ENCODE results near the gene SOHLH1. TPM values are rescaled to one million over a fixed set of nuclear protein-coding genes. Genes with fewer than 3 reads are reported as not detected.
"Not testable (repeated sequence)": the region's sequence is repeated elsewhere in the genome, so short reads cannot be mapped to it uniquely, and the experiment has no call there.

SOHLH1 gene
- total and polyA plus RNA-seq, 4 donors, result 0.43 to 1.0 (median 0.74) TPM

DNA sequence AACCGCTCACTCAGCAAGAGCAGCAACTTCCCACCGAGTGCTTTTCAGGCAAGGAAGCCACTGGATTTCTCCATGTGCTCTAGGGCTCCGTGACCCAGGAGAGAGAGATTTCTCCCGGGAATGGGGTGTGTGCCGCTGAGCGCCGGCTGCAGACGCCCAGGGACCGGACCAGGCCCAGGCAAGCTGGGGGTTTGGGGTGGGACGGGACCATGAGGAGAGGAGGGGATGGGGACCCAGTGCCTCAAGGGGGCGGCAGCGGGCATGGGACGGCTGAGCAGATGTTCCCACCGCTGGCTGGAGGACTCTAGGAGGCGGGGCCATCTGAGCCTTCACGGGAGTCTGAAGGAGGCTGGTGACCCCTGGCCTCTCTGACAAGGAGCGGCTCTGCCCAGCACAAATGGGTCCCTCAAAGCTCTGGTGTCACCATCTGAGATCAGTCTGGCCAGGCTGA, 27.7 kb downstream of the SOHLH1 start:
- H3K36me3 ChIP-seq (ENCODE audit: control insufficient read depth, insufficient read depth, low read length), result no peaks in the 10 kb centered on the region
- DNase-seq (ENCODE audit: low read depth in 4 of 6, low spot score in 6 of 6), result no peak
- 53% methylated on average over 17 of the region's 17 CpGs for WGBS (ENCODE audit: insufficient coverage)

DNA sequence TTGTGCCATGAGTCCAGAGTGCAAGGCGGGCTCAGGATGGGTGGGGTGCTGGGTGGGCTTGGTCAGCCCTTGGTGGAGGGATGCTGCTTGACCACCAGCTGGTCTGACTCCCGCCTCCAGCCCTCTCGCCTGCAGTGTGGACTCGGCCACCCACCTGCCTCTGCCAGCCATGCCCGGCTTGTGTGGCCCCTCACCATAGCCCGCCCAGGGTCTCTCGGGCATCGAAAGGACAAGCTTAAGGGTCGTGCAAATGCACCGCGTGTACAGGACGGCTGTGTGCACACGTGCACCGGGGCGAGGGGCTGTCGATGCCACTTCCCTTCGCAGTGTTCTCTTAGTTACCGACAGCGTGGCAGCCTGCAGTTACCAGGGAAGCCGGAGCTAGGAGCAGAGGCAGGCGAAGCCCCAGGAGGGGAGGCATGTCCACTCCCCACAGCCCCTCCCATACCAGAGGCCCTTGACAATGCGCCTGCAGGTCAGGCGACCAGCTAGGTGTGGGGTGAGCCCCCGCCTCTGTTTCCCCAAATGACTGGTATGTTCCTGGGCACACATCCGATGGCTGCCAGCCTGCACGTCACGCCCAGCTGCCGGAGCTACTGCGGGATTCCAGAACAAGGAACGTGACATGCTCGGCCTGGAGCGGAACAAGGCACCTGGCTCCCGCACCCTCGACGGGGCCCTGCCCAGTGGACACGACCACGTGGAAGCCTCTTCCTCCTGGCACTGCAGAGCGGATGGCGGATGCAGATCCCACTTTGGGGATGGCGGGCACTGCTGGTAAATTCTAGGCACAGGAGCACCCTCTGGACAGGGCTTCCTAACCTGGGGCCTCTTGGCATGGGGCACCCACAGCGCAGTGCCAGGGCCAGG, 28.3 kb downstream of the SOHLH1 start:
- no peaks in the 10 kb centered on the region for H3K36me3 ChIP-seq (ENCODE audit: control insufficient read depth, insufficient read depth, low read length)
- H3K4me3 ChIP-seq (ENCODE audit: low read depth, low read length), result no peak overlapping the region
- H3K27ac ChIP-seq (ENCODE audit: low read depth, low read length), result no peak overlapping the region
- H3K4me1 ChIP-seq (ENCODE audit: control insufficient read depth, insufficient read depth, low read length), result peaks cover 7% of the 10 kb centered on the region
- H3K27me3 ChIP-seq (ENCODE audit: control insufficient read depth, insufficient read depth, low read length), result no peaks in the 10 kb centered on the region
- no peaks in the 10 kb centered on the region for H3K9me3 ChIP-seq (ENCODE audit: control insufficient read depth, insufficient read depth, low read length)
- 86% methylated on average over 41 of the region's 41 CpGs for WGBS (ENCODE audit: insufficient coverage)
- DNase-seq (ENCODE audit: low read depth in 4 of 6, low spot score in 6 of 6), result no peak

More for the DNA sequence above, 27.7 kb downstream of the SOHLH1 start:
- no peaks in the 10 kb centered on the region for H3K9me3 ChIP-seq (ENCODE audit: control insufficient read depth, insufficient read depth, low read length)
- no peak overlapping the region for H3K27ac ChIP-seq (ENCODE audit: low read depth, low read length)
- no peak overlapping the region for H3K4me3 ChIP-seq (ENCODE audit: low read depth, low read length)
- H3K27me3 ChIP-seq (ENCODE audit: control insufficient read depth, insufficient read depth, low read length), result no peaks in the 10 kb centered on the region
- H3K4me1 ChIP-seq (ENCODE audit: control insufficient read depth, insufficient read depth, low read length), result peaks cover 7% of the 10 kb centered on the region

DNA sequence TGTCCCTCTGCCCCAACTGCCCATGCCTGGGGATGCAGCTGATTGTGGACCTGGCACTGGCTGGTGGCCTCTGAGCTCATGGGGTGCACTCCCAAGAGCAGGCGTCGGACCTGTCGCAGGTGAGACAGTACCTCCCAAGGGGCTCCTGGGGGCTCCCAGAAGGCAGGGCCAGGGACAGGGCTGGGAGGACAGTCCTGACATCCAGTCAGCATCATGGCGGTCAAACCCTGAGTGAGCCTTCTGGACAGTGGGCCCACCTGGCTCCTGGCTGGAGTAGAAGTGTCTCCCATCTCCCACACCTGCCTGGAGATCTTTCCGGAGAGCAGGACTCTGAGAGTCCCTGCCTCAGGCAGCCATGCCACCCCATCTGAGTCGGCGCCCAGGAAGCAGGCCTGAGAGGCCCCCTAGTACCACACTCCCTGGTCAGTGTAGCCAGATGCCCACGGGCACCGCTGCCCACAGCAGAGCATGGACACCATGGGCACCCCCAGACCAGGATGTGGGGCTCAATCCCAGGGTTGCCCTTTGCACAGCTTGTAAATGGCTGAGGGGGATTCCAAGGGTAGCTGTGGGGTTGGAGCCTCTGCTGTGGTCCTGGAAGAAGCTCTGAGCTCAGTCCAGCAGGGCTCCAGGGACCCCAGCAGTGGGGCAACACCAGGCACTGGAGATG, 29.5 kb downstream of the SOHLH1 start:
- no peak overlapping the region for H3K4me3 ChIP-seq (ENCODE audit: low read depth, low read length)
- H3K36me3 ChIP-seq (ENCODE audit: control insufficient read depth, insufficient read depth, low read length), result no peaks in the 10 kb centered on the region
- H3K4me1 ChIP-seq (ENCODE audit: control insufficient read depth, insufficient read depth, low read length), result peaks cover 7% of the 10 kb centered on the region
- no peaks in the 10 kb centered on the region for H3K27me3 ChIP-seq (ENCODE audit: control insufficient read depth, insufficient read depth, low read length)
- H3K9me3 ChIP-seq (ENCODE audit: control insufficient read depth, insufficient read depth, low read length), result no peaks in the 10 kb centered on the region
- H3K27ac ChIP-seq (ENCODE audit: low read depth, low read length), result no peak overlapping the region
- WGBS (ENCODE audit: insufficient coverage), result 97% methylated on average over 7 of the region's 9 CpGs
- DNase-seq (ENCODE audit: low read depth in 4 of 6, low spot score in 6 of 6), result no peak

DNA sequence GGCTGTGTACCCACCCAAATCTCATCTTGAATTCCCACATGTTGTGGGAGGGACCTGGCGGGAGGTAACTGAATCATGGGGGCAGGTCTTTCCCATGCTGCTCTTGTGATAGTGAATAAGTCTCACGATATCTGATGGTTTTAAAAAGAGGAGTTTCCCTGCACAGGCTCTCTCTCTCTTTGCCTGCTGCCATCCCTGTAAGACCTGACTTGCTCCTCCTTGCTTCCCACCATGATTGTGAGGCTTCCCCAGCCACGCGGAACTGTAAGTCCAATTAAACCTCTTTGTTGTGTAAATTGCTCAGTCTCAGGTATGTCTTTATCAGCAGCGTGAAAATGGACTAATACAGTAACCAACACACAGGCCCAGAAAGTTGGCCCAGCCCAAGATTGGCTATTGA, 30.3 kb downstream of the SOHLH1 start:
- H3K4me3 ChIP-seq (ENCODE audit: low read depth, low read length); H3K27ac ChIP-seq (ENCODE audit: low read depth, low read length); H3K36me3 ChIP-seq (ENCODE audit: control insufficient read depth, insufficient read depth, low read length); H3K9me3 ChIP-seq (ENCODE audit: control insufficient read depth, insufficient read depth, low read length); DNase-seq (ENCODE audit: low read depth in 4 of 6, low spot score in 6 of 6); H3K4me1 ChIP-seq (ENCODE audit: control insufficient read depth, insufficient read depth, low read length); H3K27me3 ChIP-seq (ENCODE audit: control insufficient read depth, insufficient read depth, low read length): not testable (repeated sequence)
- no CpG with 5 or more reads among the region's 5 CpGs for WGBS (ENCODE audit: insufficient coverage)

DNA sequence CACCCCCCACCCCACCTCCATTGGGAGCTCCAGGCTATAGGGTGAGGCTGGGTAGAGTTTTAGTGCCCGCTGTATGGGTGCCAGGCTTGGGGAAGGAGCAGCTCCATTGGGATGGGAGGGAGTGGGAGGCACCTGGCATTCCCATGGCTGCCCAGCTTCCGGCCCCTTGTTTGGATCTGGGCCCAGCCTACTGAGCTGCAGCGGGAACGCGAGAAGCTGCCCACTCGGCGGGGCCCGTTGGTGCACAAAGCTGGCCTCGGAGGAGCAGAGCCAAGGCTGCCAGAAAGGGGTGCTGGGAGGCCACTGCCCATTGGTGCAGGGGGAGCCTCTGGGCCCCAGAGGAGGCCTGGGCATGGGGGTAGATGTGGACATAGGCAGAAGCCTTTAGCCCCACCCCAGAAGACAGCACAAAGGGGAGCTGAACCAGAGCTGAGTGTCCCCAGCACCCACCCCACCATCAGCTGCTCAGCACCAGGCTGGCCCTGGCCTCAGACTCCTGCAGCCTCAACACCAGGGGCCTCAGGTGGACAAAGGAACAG, 31.7 kb downstream of the SOHLH1 start:
- 61% methylated on average over 9 of the region's 9 CpGs for WGBS (ENCODE audit: insufficient coverage)
- no peaks in the 10 kb centered on the region for H3K27me3 ChIP-seq (ENCODE audit: control insufficient read depth, insufficient read depth, low read length)
- H3K4me1 ChIP-seq (ENCODE audit: control insufficient read depth, insufficient read depth, low read length), result peaks cover 15% of the 10 kb centered on the region
- DNase-seq (ENCODE audit: low read depth in 4 of 6, low spot score in 6 of 6), result peak in 2 of 6 donors; percentile 5 to 46
- no peaks in the 10 kb centered on the region for H3K36me3 ChIP-seq (ENCODE audit: control insufficient read depth, insufficient read depth, low read length)
- no peak overlapping the region for H3K27ac ChIP-seq (ENCODE audit: low read depth, low read length)
- H3K9me3 ChIP-seq (ENCODE audit: control insufficient read depth, insufficient read depth, low read length), result no peaks in the 10 kb centered on the region
- no peak overlapping the region for H3K4me3 ChIP-seq (ENCODE audit: low read depth, low read length)

DNA sequence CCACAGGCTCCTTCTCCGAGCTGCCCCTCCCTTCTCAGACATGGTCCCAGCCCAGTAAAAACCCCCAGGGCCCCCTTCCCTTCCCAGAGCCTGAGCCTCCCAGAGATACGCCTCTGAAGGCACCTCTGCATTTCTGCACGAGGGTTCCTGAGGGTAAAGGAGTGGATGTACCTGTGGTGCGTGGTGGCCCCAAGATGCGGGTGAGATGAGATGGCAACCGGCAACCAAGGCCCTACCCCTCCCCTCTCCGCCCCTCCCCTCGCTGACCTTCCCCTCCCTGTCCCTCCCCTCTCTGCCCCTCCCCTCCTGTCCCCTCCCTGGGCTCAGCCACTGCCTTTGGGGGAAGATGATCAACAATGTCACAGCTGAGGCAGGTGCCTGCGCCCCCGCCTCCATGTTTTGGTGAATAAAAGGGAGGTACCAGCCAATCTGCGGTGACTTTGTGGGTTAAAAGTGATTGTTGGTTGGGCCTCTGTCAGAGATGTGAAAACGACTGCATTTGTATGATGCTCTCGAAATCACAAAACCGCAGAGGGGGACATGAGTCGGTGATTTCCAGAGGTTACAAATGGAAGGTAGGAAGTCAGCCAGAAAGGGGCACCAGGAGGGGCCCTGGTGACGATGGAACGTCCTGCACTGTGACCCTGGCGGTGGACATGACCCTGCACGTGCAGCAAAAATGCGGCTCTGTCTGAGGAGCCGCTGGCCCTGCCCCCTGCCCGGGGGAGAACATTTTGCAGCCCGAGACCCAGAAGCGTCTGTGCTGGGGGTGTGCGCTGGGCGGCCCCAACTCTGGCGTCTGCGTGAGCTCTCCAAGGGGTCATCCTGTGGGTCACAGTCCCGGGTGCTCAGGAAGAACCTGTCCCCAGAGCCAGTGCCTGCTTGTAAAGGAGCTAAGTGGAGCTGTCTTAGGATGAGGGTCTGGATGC, 32.5 kb downstream of the SOHLH1 start:
- no peak for DNase-seq (ENCODE audit: low read depth in 4 of 6, low spot score in 6 of 6)
- no peaks in the 10 kb centered on the region for H3K27me3 ChIP-seq (ENCODE audit: control insufficient read depth, insufficient read depth, low read length)
- H3K4me1 ChIP-seq (ENCODE audit: control insufficient read depth, insufficient read depth, low read length), result peaks cover 15% of the 10 kb centered on the region
- no peak overlapping the region for H3K27ac ChIP-seq (ENCODE audit: low read depth, low read length)
- no peak overlapping the region for H3K4me3 ChIP-seq (ENCODE audit: low read depth, low read length)
- 69% methylated on average over 20 of the region's 29 CpGs for WGBS (ENCODE audit: insufficient coverage)
- H3K9me3 ChIP-seq (ENCODE audit: control insufficient read depth, insufficient read depth, low read length), result no peaks in the 10 kb centered on the region
- H3K36me3 ChIP-seq (ENCODE audit: control insufficient read depth, insufficient read depth, low read length), result no peaks in the 10 kb centered on the region

DNA sequence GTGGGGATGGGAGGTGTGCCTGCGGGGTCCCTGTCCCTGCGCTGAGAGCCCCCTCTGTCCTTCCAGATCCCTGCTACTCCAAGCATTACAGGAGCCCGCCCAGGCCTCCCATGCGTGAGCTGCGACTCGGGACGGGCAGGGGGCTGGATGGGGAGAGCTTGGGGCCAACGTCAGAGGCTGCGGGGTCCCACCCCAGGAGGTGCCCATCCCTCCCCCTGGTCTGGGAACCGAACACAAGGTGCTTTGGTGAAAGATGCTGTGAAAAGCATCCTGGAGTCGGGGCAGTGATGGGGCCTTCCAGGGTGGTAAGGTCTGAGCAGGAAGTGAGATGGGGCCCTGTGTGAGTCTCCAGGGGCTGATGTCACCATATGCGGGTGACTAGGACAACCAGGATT, 33.5 kb downstream of the SOHLH1 start:
- WGBS (ENCODE audit: insufficient coverage), result 94% methylated on average over 10 of the region's 12 CpGs
- Histone ChIP-seq H3K36me3 (ENCODE audit: control insufficient read depth, insufficient read depth, low read length) (no peaks in the 10 kb centered on the region), H3K4me1 (ENCODE audit: control insufficient read depth, insufficient read depth, low read length) (peaks cover 15% of the 10 kb centered on the region), H3K4me3 (ENCODE audit: low read depth, low read length) (no peak overlapping the region), H3K9me3 (ENCODE audit: control insufficient read depth, insufficient read depth, low read length) (no peaks in the 10 kb centered on the region), H3K27me3 (ENCODE audit: control insufficient read depth, insufficient read depth, low read length) (no peaks in the 10 kb centered on the region), H3K27ac (ENCODE audit: low read depth, low read length) (no peak overlapping the region)
- DNase-seq (ENCODE audit: low read depth in 4 of 6, low spot score in 6 of 6), result no peak

DNA sequence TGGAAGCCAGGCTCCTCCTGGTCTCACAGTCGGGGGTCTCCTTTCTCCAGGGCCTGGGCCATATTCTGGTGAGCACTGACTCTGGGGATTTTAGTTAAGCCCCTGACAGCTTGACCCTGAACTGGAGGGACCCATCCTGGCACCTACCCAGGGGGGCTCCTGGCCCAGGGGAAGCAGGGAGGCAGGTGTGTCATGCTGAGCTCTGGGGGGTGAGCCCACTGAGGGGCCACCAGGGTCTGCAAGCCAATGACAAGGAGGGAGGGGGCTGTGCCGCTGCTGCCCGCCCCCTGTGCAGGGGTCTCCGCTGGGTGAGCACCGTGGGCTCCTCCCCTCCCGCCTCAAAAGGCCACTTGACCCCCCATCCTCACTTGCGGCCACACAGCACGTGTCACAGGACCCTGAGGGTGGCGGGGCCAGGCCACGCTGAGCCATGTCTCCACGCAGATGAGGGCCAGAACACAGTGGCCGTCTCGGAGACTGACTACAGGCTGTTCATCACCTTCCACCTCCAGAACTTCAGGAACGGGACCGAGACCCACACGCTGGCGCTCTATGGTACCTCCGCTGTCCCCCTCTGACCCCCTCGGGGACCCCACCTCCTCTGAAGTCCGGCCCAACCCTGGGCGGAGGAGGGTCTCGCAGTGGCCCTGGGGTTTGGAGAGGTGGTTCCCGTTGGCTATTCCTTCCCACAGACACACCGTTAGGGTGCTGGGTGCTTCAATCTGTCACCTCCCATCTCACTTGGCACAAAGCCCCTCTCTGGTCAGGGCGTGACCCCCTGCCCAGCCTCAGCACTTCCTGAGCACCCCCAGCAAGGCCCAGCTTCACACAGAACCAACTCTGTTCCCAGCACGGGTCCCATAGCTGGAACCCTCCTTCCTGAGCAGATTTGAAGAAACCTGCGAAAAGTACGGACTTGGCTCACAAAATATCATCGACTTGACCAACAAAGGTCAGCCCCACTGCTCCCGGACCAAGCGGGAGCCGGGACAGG, 34.2 kb downstream of the SOHLH1 start:
- 90% methylated on average over 26 of the region's 32 CpGs for WGBS (ENCODE audit: insufficient coverage)
- DNase-seq (ENCODE audit: low read depth in 4 of 6, low spot score in 6 of 6), result no peak
- Histone ChIP-seq H3K9me3 (ENCODE audit: control insufficient read depth, insufficient read depth, low read length) (no peaks in the 10 kb centered on the region), H3K27me3 (ENCODE audit: control insufficient read depth, insufficient read depth, low read length) (no peaks in the 10 kb centered on the region), H3K4me3 (ENCODE audit: low read depth, low read length) (no peak overlapping the region), H3K36me3 (ENCODE audit: control insufficient read depth, insufficient read depth, low read length) (no peaks in the 10 kb centered on the region), H3K27ac (ENCODE audit: low read depth, low read length) (no peak overlapping the region), H3K4me1 (ENCODE audit: control insufficient read depth, insufficient read depth, low read length) (peaks cover 15% of the 10 kb centered on the region)
